ENCODE results near the gene STXBP1.

- TF ChIP-seq, protein P1, sequence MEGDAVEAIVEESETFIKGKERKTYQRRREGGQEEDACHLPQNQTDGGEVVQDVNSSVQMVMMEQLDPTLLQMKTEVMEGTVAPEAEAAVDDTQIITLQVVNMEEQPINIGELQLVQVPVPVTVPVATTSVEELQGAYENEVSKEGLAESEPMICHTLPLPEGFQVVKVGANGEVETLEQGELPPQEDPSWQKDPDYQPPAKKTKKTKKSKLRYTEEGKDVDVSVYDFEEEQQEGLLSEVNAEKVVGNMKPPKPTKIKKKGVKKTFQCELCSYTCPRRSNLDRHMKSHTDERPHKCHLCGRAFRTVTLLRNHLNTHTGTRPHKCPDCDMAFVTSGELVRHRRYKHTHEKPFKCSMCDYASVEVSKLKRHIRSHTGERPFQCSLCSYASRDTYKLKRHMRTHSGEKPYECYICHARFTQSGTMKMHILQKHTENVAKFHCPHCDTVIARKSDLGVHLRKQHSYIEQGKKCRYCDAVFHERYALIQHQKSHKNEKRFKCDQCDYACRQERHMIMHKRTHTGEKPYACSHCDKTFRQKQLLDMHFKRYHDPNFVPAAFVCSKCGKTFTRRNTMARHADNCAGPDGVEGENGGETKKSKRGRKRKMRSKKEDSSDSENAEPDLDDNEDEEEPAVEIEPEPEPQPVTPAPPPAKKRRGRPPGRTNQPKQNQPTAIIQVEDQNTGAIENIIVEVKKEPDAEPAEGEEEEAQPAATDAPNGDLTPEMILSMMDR (conservative IDR thresholded peaks at IDR 0.05; ENCODE audit: low read depth, low read length), result no peak
- TF ChIP-seq EZH2 (IDR thresholded peaks at IDR 0.05; ENCODE audit: borderline replicate concordance, low read depth, low read length, poor library complexity, severe bottlenecking), result no peak
These were observed 77.4 kb downstream of the STXBP1 start for GRCh38 chr9:127689329-127690000.
